ENCODE data around the gene UROC1.

DNA sequence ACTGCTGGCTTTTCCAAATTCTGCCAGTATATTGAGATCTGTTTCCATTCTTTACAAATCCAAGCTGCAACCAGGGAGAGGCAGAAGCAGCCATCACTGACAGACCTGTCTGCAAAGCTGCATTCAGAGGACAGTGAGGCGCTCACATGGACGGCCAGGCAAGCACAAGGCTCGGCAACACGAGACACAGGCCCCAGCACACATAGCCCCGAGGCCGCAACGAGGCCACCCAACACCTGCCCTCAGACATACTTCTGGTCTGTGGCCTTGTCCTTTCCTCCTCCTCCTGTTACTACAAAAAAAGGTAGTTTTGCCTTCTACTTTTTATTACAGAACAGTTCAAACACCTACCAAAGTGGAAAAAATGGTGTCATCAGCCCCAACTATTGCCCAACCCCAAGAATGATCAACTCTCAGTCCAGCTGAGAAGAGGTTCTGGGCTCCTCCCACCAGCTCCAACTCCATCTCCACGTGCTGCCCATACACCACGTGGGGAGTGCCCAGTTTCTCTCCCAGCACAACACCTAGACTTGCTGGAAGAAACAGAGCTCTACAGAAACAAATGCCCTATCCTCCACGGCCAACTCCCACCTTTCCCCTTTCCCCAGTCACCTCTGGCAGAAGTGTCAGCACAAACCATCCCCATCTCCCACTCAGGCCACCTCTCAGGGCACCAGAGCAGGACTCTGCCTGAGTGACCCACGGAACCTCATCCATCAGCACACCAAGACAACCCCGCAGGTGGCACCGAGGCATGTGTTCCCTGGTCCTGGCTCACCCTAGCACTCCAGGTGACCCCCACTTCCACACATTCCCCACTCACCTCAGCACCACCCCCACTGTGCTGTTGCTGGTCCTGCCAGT, 49.3 kb downstream of the UROC1 start:
- TF ChIP-seq, protein P1, sequence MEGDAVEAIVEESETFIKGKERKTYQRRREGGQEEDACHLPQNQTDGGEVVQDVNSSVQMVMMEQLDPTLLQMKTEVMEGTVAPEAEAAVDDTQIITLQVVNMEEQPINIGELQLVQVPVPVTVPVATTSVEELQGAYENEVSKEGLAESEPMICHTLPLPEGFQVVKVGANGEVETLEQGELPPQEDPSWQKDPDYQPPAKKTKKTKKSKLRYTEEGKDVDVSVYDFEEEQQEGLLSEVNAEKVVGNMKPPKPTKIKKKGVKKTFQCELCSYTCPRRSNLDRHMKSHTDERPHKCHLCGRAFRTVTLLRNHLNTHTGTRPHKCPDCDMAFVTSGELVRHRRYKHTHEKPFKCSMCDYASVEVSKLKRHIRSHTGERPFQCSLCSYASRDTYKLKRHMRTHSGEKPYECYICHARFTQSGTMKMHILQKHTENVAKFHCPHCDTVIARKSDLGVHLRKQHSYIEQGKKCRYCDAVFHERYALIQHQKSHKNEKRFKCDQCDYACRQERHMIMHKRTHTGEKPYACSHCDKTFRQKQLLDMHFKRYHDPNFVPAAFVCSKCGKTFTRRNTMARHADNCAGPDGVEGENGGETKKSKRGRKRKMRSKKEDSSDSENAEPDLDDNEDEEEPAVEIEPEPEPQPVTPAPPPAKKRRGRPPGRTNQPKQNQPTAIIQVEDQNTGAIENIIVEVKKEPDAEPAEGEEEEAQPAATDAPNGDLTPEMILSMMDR (IDR thresholded peaks at IDR 0.05): no peak
- TF ChIP-seq POLR2A (IDR thresholded peaks at IDR 0.05): no peak
